B cell (primary cell): ENCODE data around the gene PRRT1. TPM values are rescaled to one million over a fixed set of nuclear protein-coding genes. Genes with fewer than 3 reads are reported as not detected.
"Not testable (repeated sequence)": the region's sequence is repeated elsewhere in the genome, so short reads cannot be mapped to it uniquely, and the experiment has no call there.

Experiments
- ATAC-seq: fragments of 200-7000 bp; cut with Tn5 transposase; one replicate; pipeline ENCODE4 v1.10.0; 2021; ENCODE audit warnings: low read depth, mild to moderate bottlenecking, moderate number of reproducible peaks, moderate library complexity
- CTCF ChIA-PET: fragments of 350-600 bp; sonication (Branson Sonifier 250); formaldehyde crosslinking; loops from one replicate; lab custom pipeline; 2021; ENCODE audit warnings: antibody characterized with exemption, inconsistent platforms; lab: Charles Lee
- POLR2A ChIA-PET: fragments of 350-600 bp; sonication (Branson Sonifier 250); formaldehyde crosslinking; loops from one replicate; lab custom pipeline; 2021; ENCODE audit warnings: antibody characterized with exemption; lab: Charles Lee
- DNase-seq: peaks from one replicate; pipeline ENCODE4 v3.0.0; 2013
- H2AFZ ChIP-seq: 2 replicates; pipeline ENCODE4 v1.6.1; 2012; ENCODE audit warnings: mild to moderate bottlenecking, low read depth, low read length; ENCODE audit not compliant: insufficient read depth, poor library complexity, severe bottlenecking
- H3K27ac ChIP-seq, 2 donors: 1 replicate in 1 of 2; 2 replicates in 1 of 2; pipeline ENCODE4 v1.5.1; 2012 to 2013; ENCODE audit warnings: low read length in 2 of 2, mild to moderate bottlenecking in 2 of 2, moderate library complexity in 1 of 2
- H3K27me3 ChIP-seq, 4 experiments: fragments of 200-600 bp in 1 of 4; sonication (generic) in 1 of 4; replicated peaks in 1 of 4; 1 replicate in 2 of 4; 2 replicates in 2 of 4; pipeline versions ENCODE4 v1.6.1 to v1.7.0; 2013 to 2016; ENCODE audit warnings: low read length in 3 of 4, mild to moderate bottlenecking in 2 of 4, mixed read lengths in 1 of 4, moderate library complexity in 1 of 4; ENCODE audit not compliant: insufficient read depth in 4 of 4, control insufficient read depth in 3 of 4; ENCODE audit errors: control extremely low read depth in 1 of 4
- H3K36me3 ChIP-seq, 2 experiments: replicated peaks in 1 of 2; 1 replicate in 1 of 2; 2 replicates in 1 of 2; pipeline versions ENCODE4 v1.6.1 to v1.7.1; 2013; ENCODE audit warnings: low read length in 1 of 2; ENCODE audit not compliant: insufficient read depth in 2 of 2, control insufficient read depth in 1 of 2; ENCODE audit errors: control extremely low read depth in 1 of 2, extremely low read depth in 1 of 2
- H3K4me1 ChIP-seq, 2 donors: fragments of 200-600 bp in 1 of 2; sonication (generic) in 1 of 2; 1 replicate in 1 of 2; 2 replicates in 1 of 2; pipeline versions ENCODE4 v1.5.1 to v1.6.1; 2013 to 2017; ENCODE audit warnings: low read length in 2 of 2; ENCODE audit not compliant: control insufficient read depth in 2 of 2, insufficient read depth in 2 of 2
- H3K4me2 ChIP-seq: replicated peaks from 2 replicates; pipeline ENCODE3; 2012; ENCODE audit warnings: mild to moderate bottlenecking, low read depth, low read length; ENCODE audit not compliant: poor library complexity, severe bottlenecking
- H3K4me3 ChIP-seq, 5 experiments: fragments of 200-600 bp in 1 of 5; sonication (generic) in 1 of 5; 1 replicate in 3 of 5; 2 replicates in 2 of 5; pipeline versions ENCODE4 v1.5.1 to v1.7.0; 2011 to 2016; ENCODE audit warnings: low read length in 4 of 5, mild to moderate bottlenecking in 4 of 5, low read depth in 2 of 5, control low read depth in 1 of 5, moderate library complexity in 1 of 5; ENCODE audit not compliant: insufficient read depth in 1 of 5; ENCODE audit errors: control extremely low read depth in 1 of 5, extremely low read depth in 1 of 5
- H3K79me2 ChIP-seq: fragments of 200-600 bp; sonication (generic); one replicate; pipeline ENCODE4 v1.6.0; 2016; ENCODE audit warnings: low read length; ENCODE audit not compliant: control insufficient read depth, insufficient read depth
- H3K9ac ChIP-seq: fragments of 200-600 bp; sonication (generic); 2 replicates; pipeline ENCODE4 v1.6.1; 2017; ENCODE audit warnings: mild to moderate bottlenecking, low read length, moderate library complexity
- H3K9me3 ChIP-seq, 3 donors: one replicate each; pipeline versions ENCODE4 v1.6.1 to v1.7.1; 2013; ENCODE audit warnings: low read length in 2 of 3; ENCODE audit not compliant: control insufficient read depth in 2 of 3, insufficient read depth in 1 of 3; ENCODE audit errors: control extremely low read depth in 1 of 3
- H4K20me1 ChIP-seq: 2 replicates; pipeline ENCODE4 v1.6.0; 2012; ENCODE audit warnings: mild to moderate bottlenecking, low read length; ENCODE audit not compliant: insufficient read depth, control insufficient read depth, poor library complexity, severe bottlenecking
- H3K27ac Mint-ChIP-seq: one replicate; pipeline ENCODE4 v1.8.0; 2021; ENCODE audit warnings: mixed read lengths
- H3K27me3 Mint-ChIP-seq: one replicate; pipeline ENCODE4 v1.8.0; 2021; ENCODE audit warnings: mixed read lengths
- H3K4me1 Mint-ChIP-seq: one replicate; pipeline ENCODE4 v1.8.0; 2021; ENCODE audit warnings: mixed read lengths
- H3K4me3 Mint-ChIP-seq: one replicate; pipeline ENCODE4 v1.8.0; 2021; ENCODE audit warnings: mixed read lengths
- H3K9me3 Mint-ChIP-seq: one replicate; pipeline ENCODE4 v1.8.0; 2022; ENCODE audit warnings: mixed read lengths; ENCODE audit not compliant: insufficient read depth
- EZH2 ChIP-seq: IDR thresholded peaks from 2 replicates; pipeline ENCODE4 v1.6.1; 2012; ENCODE audit warnings: borderline replicate concordance, low read depth, mild to moderate bottlenecking, moderate library complexity, low read length; ENCODE audit not compliant: insufficient read depth, poor library complexity, severe bottlenecking
- WGBS: methylation state at CpG from one replicate; pipeline ENCODE4 v1.1.5; 2013; ENCODE audit warnings: missing lambda C conversion rate; ENCODE audit not compliant: insufficient coverage; 5-methylcytosine and 5-hydroxymethylcytosine counted together
- intact Hi-C: fragments of 100-400 bp; cut with micrococcal nuclease; formaldehyde crosslinking; loops from one replicate; pipeline ENCODE4 v1.10.0; 2022
- polyA plus RNA-seq: library from polyadenylated mRNA; depleted of rRNA; stranded (reverse); fragments of >200 nt; gene quantifications from 2 replicates; pipeline ENCODE4 v1.2.3, GENCODE V29; 2012
- total RNA-seq, 2 donors: library from RNA; stranded (reverse); fragments of 120-200 nt in 1 of 2; gene quantifications; 1 replicate in 1 of 2; 2 replicates in 1 of 2; pipeline versions ENCODE4 v1.2.3 to v1.2.4, GENCODE V29; 2013 to 2022
- TF ChIP-seq, protein P1 (sequence below): fragments of 200-600 bp; IDR thresholded peaks from one replicate; pipeline ENCODE4 v1.8.0; 2022; ENCODE audit warnings: antibody characterized with exemption, mild to moderate bottlenecking

PRRT1 gene
- total and polyA plus RNA-seq, 2 donors (not counting 1 experiment from before 2014, with no cell fraction given): not detected

DNA sequence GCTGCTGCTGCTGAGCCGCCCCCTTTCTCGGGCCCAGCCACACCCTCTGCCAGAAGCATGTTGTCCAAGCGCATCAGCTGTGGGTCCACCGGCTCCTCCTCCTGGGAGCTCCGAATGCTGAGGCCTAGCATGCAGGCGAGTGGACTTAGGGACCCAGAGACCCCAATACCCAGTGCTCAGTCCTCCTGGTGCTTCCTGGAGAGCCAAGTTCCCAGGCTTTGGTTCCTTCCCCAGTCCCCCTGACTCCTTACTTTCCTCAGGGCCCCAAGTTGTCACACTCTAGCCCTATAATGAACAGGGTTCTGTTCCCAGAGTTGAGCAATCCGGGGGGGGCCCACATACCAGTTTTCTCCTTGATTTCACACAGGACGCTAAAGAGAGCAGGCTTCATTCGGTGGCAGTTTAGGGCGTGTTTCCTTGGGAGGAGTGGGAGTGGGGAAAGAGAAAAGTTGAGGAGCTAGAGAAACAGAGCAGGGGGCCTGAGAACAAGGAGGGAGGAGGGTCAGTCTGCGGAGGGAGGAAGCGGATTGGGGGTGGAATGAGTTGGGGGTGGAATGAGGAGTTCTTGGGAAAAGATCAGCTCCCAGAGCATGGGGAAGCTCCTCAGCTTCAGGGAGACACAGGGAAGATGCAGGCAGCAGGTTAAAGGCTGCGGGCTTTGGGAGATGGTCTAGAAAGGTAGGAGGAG, 36.8 kb upstream of the PRRT1 start:
- DNase-seq: no peak
- ChIA-PET POLR2A (interaction anchor here (1.0 kb wide), 1 partner anchor 11 kb away, joined by 6 read pairs; the partner anchor contains the start of gene RNF5), CTCF (interaction anchor here (0.8 kb wide), 1 partner anchor 24 kb away, joined by 3 read pairs; the partner anchor contains the start of gene EGFL8)
- Mint-ChIP-seq H3K4me1 (peaks cover 63% of the 10 kb centered on the region), H3K27me3 (no peaks in the 10 kb centered on the region), H3K9me3 (no peaks in the 10 kb centered on the region), H3K27ac (peak overlapping the region; percentile 95), H3K4me3 (peak overlapping the region; percentile 91)
- no peak for ATAC-seq
- Histone ChIP-seq H3K9ac (peak overlapping the region; percentile 96), H2AFZ (no peak overlapping the region), H3K79me2 (peaks cover 65% of the 10 kb centered on the region), H4K20me1 (no peaks in the 10 kb centered on the region), H3K27me3 (no peaks in the 10 kb centered on the region), H3K27ac (peak overlapping the region in 1 of 2 donors; percentile 97), H3K4me1 (peaks cover 39 to 57% of the 10 kb centered on the region in 2 donors), H3K9me3 (no peaks in the 10 kb centered on the region), H3K4me3 (peak overlapping the region; percentile 74 to 99 (median 95)), H3K4me2 (peak overlapping the region; percentile 91), H3K36me3 (peaks cover 0 to 44% of the 10 kb centered on the region in 2 experiments)
- intact Hi-C loops: no loop called here
- WGBS: 49% methylated on average over 10 of the region's 13 CpGs
- TF ChIP-seq, protein P1, sequence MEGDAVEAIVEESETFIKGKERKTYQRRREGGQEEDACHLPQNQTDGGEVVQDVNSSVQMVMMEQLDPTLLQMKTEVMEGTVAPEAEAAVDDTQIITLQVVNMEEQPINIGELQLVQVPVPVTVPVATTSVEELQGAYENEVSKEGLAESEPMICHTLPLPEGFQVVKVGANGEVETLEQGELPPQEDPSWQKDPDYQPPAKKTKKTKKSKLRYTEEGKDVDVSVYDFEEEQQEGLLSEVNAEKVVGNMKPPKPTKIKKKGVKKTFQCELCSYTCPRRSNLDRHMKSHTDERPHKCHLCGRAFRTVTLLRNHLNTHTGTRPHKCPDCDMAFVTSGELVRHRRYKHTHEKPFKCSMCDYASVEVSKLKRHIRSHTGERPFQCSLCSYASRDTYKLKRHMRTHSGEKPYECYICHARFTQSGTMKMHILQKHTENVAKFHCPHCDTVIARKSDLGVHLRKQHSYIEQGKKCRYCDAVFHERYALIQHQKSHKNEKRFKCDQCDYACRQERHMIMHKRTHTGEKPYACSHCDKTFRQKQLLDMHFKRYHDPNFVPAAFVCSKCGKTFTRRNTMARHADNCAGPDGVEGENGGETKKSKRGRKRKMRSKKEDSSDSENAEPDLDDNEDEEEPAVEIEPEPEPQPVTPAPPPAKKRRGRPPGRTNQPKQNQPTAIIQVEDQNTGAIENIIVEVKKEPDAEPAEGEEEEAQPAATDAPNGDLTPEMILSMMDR: no peak
- no peak for TF ChIP-seq EZH2

DNA sequence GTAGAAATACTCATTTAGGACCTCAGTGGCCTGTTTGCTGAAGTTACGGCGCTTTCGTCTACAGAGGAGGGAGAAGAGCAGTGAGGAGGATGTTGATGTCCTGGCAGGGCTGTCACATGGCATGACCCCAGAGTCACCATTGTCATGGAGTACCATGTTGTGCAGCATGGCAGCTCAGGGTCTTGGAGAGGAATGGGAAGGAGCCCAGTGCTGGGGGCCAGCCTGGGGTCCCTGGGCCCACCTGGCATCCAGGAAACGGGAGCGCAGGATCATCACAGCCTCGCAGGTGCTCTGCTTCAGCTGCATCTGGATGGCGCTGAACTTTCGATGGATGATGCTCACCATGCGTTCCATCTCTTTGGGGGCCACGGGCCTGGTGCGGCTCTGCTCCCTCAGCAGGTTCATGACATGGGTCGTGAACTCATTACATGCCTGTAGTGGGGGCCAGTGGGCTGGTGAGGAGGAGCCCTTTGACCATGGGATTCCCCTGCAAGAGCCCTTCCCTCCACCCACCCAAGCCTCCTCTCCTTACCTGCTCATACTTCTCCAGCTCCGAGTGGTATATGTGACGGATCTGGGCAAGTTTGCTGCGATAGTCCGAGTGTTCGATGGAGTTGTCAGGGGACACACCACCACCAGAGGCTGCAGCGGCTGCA, 36.1 kb upstream of the PRRT1 start:
- POLR2A ChIA-PET, H2AFZ ChIP-seq, DNase-seq, ATAC-seq, H3K4me3 ChIP-seq, H3K27me3 Mint-ChIP-seq, intact Hi-C loops, H3K9me3 Mint-ChIP-seq, H3K9me3 ChIP-seq, H4K20me1 ChIP-seq, H3K9ac ChIP-seq, H3K27me3 ChIP-seq: not testable (repeated sequence)
- H3K4me1 ChIP-seq: peaks cover 32 to 50% of the 10 kb centered on the region in 2 donors
- H3K4me2 ChIP-seq: peak overlapping the region; percentile 91
- H3K27ac ChIP-seq: peak overlapping the region in 1 of 2 donors; percentile 51
- CTCF ChIA-PET: interaction anchor here (0.7 kb wide), 1 partner anchor 604 kb away, joined by 3 read pairs; no protein-coding TSS in a partner anchor
- Mint-ChIP-seq H3K27ac (peak overlapping the region; percentile 88), H3K4me1 (peaks cover 60% of the 10 kb centered on the region), H3K4me3 (peak overlapping the region; percentile 91)
- H3K36me3 ChIP-seq: peaks cover 0 to 51% of the 10 kb centered on the region in 2 experiments
- WGBS: 97% methylated on average over 3 of the region's 18 CpGs
- H3K79me2 ChIP-seq: peaks cover 68% of the 10 kb centered on the region
